SK-N-SH (cell line): Measurements from ENCODE around the gene TRIP4. TPM values are rescaled to one million over a fixed set of nuclear protein-coding genes. Genes with fewer than 3 reads are reported as not detected.

Source experiments
- CTCF ChIA-PET: fragments of 300-600, 350-600 bp; formaldehyde crosslinking; extraction: SDS; loops from one replicate; lab custom pipeline; 2021; lab: Yijun Ruan, JAX
- POLR2A ChIA-PET: fragments of 350-600 bp; sonication (Branson Sonifier 250); formaldehyde crosslinking; extraction: SDS; loops from one replicate; lab custom pipeline; 2020; ENCODE audit warnings: antibody characterized with exemption, inconsistent platforms; lab: Yijun Ruan, JAX
- DNase-seq: peaks from one replicate; pipeline ENCODE4 v3.0.0; 2012
- H2AFZ ChIP-seq: fragments of 200-600 bp; sonication (generic); 2 replicates; pipeline ENCODE4 v1.8.1; 2016; ENCODE audit warnings: antibody characterized with exemption, mild to moderate bottlenecking, low read depth
- H3F3A ChIP-seq: fragments of 200-600 bp; sonication (generic); replicated peaks from 2 replicates; pipeline ENCODE3; 2016; ENCODE audit warnings: antibody characterized with exemption, mild to moderate bottlenecking; ENCODE audit not compliant: insufficient read depth
- H3K27ac ChIP-seq, 2 experiments: fragments of 200-500 bp in 1 of 2; fragments of 200-600 bp in 1 of 2; sonication (Bioruptor generic) in 1 of 2; sonication (generic), shearing (Covaris generic) in 1 of 2; 2 replicates each; pipeline versions ENCODE4 v1.5.1 to v1.6.1; 2014 to 2016; ENCODE audit warnings: low read depth in 2 of 2, inconsistent platforms in 1 of 2, low read length in 1 of 2, mild to moderate bottlenecking in 1 of 2, mixed read lengths in 1 of 2
- H3K27me3 ChIP-seq: fragments of 200-600 bp; sonication (generic), shearing (Covaris generic); 2 replicates; pipeline ENCODE4 v1.6.1; 2016; ENCODE audit warnings: mixed run types; ENCODE audit not compliant: insufficient read depth
- H3K36me3 ChIP-seq, 2 experiments: fragments of 200-500 bp in 1 of 2; fragments of 200-600 bp in 1 of 2; sonication (Bioruptor generic) in 1 of 2; sonication (generic) in 1 of 2; replicated peaks in 1 of 2; 2 replicates each; pipeline versions ENCODE3 to v1.5.1; 2014 to 2016; ENCODE audit warnings: low read length in 1 of 2, mild to moderate bottlenecking in 1 of 2; ENCODE audit not compliant: insufficient read depth in 2 of 2, control insufficient read depth in 1 of 2
- H3K4me1 ChIP-seq, 2 experiments: fragments of 200-500 bp in 1 of 2; fragments of 200-600 bp in 1 of 2; sonication (Bioruptor generic) in 1 of 2; sonication (generic), shearing (Covaris generic) in 1 of 2; 2 replicates each; pipeline versions ENCODE4 v1.5.1 to v1.6.1; 2014 to 2016; ENCODE audit warnings: low read depth in 1 of 2, low read length in 1 of 2, mixed run types in 1 of 2; ENCODE audit not compliant: insufficient read depth in 2 of 2, control insufficient read depth in 1 of 2
- H3K4me2 ChIP-seq: fragments of 200-600 bp; sonication (generic), shearing (Covaris generic); 2 replicates; pipeline ENCODE4 v1.6.1; 2017; ENCODE audit warnings: mixed run types
- H3K4me3 ChIP-seq, 2 experiments: fragments of 200-500 bp in 1 of 2; fragments of 200-600 bp in 1 of 2; sonication (Bioruptor generic) in 1 of 2; sonication (generic), shearing (Covaris generic) in 1 of 2; 2 replicates each; pipeline versions ENCODE4 v1.5.1 to v1.8.1; 2014 to 2016; ENCODE audit warnings: low read depth in 2 of 2, inconsistent platforms in 1 of 2, low read length in 1 of 2, mild to moderate bottlenecking in 1 of 2, mixed read lengths in 1 of 2, moderate library complexity in 1 of 2
- H3K79me2 ChIP-seq: fragments of 200-600 bp; sonication (generic); 2 replicates; pipeline ENCODE4 v1.8.1; 2017; ENCODE audit warnings: mild to moderate bottlenecking; ENCODE audit not compliant: insufficient read depth
- H3K9ac ChIP-seq: fragments of 200-600 bp; sonication (generic); 2 replicates; pipeline ENCODE4 v1.6.1; 2017; ENCODE audit warnings: mixed run types
- H3K9me2 ChIP-seq: fragments of 200-600 bp; sonication (generic); 2 replicates; pipeline ENCODE4 v1.6.1; 2017; ENCODE audit warnings: mixed run types
- H3K9me3 ChIP-seq: fragments of 200-600 bp; sonication (generic); 2 replicates; pipeline ENCODE4 v1.6.1; 2017; ENCODE audit warnings: mixed run types, mild to moderate bottlenecking, moderate library complexity
- H4K20me1 ChIP-seq: fragments of 200-600 bp; sonication (generic); 2 replicates; pipeline ENCODE4 v1.6.1; 2017; ENCODE audit warnings: mild to moderate bottlenecking, mixed run types; ENCODE audit not compliant: insufficient read depth
- ELF1 ChIP-seq: IDR thresholded peaks from 2 replicates; pipeline ENCODE4 v1.4.0; 2012
- EZH2phosphoT487 ChIP-seq: fragments of 200-600 bp; sonication (generic); IDR thresholded peaks from 2 replicates; pipeline ENCODE4 v1.6.1; 2017; ENCODE audit warnings: low read depth, mixed run types, mild to moderate bottlenecking, antibody characterized with exemption, moderate library complexity, borderline replicate concordance
- GABPA ChIP-seq: IDR thresholded peaks from 2 replicates; pipeline ENCODE4 v1.4.0; 2012; ENCODE audit warnings: low read depth, mild to moderate bottlenecking
- GATA2 ChIP-seq: sonication (generic); formaldehyde crosslinking; IDR thresholded peaks from 2 replicates; pipeline ENCODE4 v1.5.0; 2020; ENCODE audit warnings: mild to moderate bottlenecking, missing genetic modification reagents
- IRF3 ChIP-seq: fragments of 150-350 bp; IDR thresholded peaks from 2 replicates; pipeline ENCODE4 v1.6.1; 2016; ENCODE audit warnings: mild to moderate bottlenecking, low read depth, low read length
- JUND ChIP-seq: IDR thresholded peaks from 2 replicates; pipeline ENCODE4 v1.4.0; 2012
- MAX ChIP-seq: IDR thresholded peaks from 2 replicates; pipeline ENCODE4 v1.4.0; 2012; ENCODE audit warnings: low read depth
- MEF2A ChIP-seq: IDR thresholded peaks from 2 replicates; pipeline ENCODE4 v1.4.0; 2012; ENCODE audit warnings: low read depth, borderline replicate concordance
- NRF1 ChIP-seq: IDR thresholded peaks from 2 replicates; pipeline ENCODE4 v1.6.1; 2012; ENCODE audit warnings: low read depth, mild to moderate bottlenecking, low read length
- PBX3 ChIP-seq: IDR thresholded peaks from 2 replicates; pipeline ENCODE4; 2012
- POLR2AphosphoS5 ChIP-seq: IDR thresholded peaks from 2 replicates; pipeline ENCODE4 v1.6.1; 2012; ENCODE audit warnings: low read depth, low read length
- RAD21 ChIP-seq: IDR thresholded peaks from 2 replicates; pipeline ENCODE4 v1.6.1; 2012; ENCODE audit warnings: mild to moderate bottlenecking, low read length
- REST ChIP-seq: IDR thresholded peaks from 2 replicates; pipeline ENCODE4 v1.6.1; 2012; ENCODE audit warnings: mild to moderate bottlenecking, low read depth, low read length, moderate library complexity
- SIN3A ChIP-seq: IDR thresholded peaks from 2 replicates; pipeline ENCODE4 v1.6.1; 2012; ENCODE audit warnings: low read depth, mild to moderate bottlenecking, low read length, moderate library complexity, borderline replicate concordance
- TCF12 ChIP-seq: IDR thresholded peaks from 2 replicates; pipeline ENCODE4 v1.4.0; 2012
- TEAD4 ChIP-seq: IDR thresholded peaks from 2 replicates; pipeline ENCODE4 v1.4.0; 2012; ENCODE audit warnings: mild to moderate bottlenecking, borderline replicate concordance; ENCODE audit not compliant: insufficient read depth
- WGBS: methylation state at CpG from one replicate; pipeline ENCODE4 v1.1.6; 2017; ENCODE audit warnings: low lambda C conversion rate; 5-methylcytosine and 5-hydroxymethylcytosine counted together
- polyA plus RNA-seq, 3 experiments: library from polyadenylated mRNA; depleted of rRNA; stranded (reverse); fragments of >200 nt; gene quantifications; 2 replicates each; pipeline ENCODE4 v1.2.3, GENCODE V29; 2012

TRIP4 gene
- polyA plus RNA-seq, 1 of the 3 experiments (the other 2 are of a cell fraction), result 14.5 TPM

GRCh38 chr15:64502151-64502550 is 114.5 kb downstream of the TRIP4 start:
- WGBS, result 95% methylated on average over 2 of the region's 2 CpGs
- Histone ChIP-seq H4K20me1 (peaks cover 41% of the 10 kb centered on the region), H3F3A (peaks cover 12% of the 10 kb centered on the region)

GRCh38 chr15:64502551-64502950 is 114.9 kb downstream of the TRIP4 start:
- Histone ChIP-seq H4K20me1 (peaks cover 45% of the 10 kb centered on the region), H3K4me3 (no peak overlapping the region), H3F3A (peaks cover 15% of the 10 kb centered on the region), H3K79me2 (peaks cover 90% of the 10 kb centered on the region), H2AFZ (no peak overlapping the region), H3K4me1 (peaks cover 23 to 43% of the 10 kb centered on the region in 2 experiments), H3K27me3 (no peaks in the 10 kb centered on the region), H3K4me2 (peak overlapping the region; percentile 51), H3K9me3 (no peaks in the 10 kb centered on the region), H3K9me2 (no peaks in the 10 kb centered on the region), H3K36me3 (peaks cover 16 to 37% of the 10 kb centered on the region in 2 experiments), H3K9ac (peak overlapping the region; percentile 27), H3K27ac (peak overlapping the region in 1 of 2 experiments; percentile 77; a peak in 2 of 4 replicates)
- DNase-seq, result no peak
- no peak for TF ChIP-seq NRF1
- 85% methylated on average over 3 of the region's 3 CpGs for WGBS
- ChIA-PET CTCF (no interaction called here), POLR2A (no interaction called here)

More at GRCh38 chr15:64502151-64502550, 114.5 kb downstream of the TRIP4 start:
- peaks cover 16 to 37% of the 10 kb centered on the region in 2 experiments for H3K36me3 ChIP-seq
- H3K9ac ChIP-seq, result no peak overlapping the region
- H3K79me2 ChIP-seq, result peaks cover 92% of the 10 kb centered on the region
- CTCF ChIA-PET, result interaction anchor here (0.9 to 2.1 kb wide), 2 partner anchors 11 to 179 kb away, joined by 3 to 8 read pairs; no protein-coding TSS in a partner anchor
- no peak overlapping the region for H2AFZ ChIP-seq
- peak overlapping the region; percentile 77 to 78 for H3K27ac ChIP-seq
- DNase-seq, result no peak
- POLR2A ChIA-PET, result no interaction called here
- peaks cover 19 to 39% of the 10 kb centered on the region in 2 experiments for H3K4me1 ChIP-seq
- no peak for TF ChIP-seq NRF1
- H3K4me2 ChIP-seq, result peak overlapping the region; percentile 51; the same call in 1 of the 2 replicates
- H3K4me3 ChIP-seq, result no peak overlapping the region
- H3K9me3 ChIP-seq, result no peaks in the 10 kb centered on the region
- H3K27me3 ChIP-seq, result no peaks in the 10 kb centered on the region
- no peaks in the 10 kb centered on the region for H3K9me2 ChIP-seq

- H3K4me3 ChIP-seq, result no peak overlapping the region
- H3K36me3 ChIP-seq, result peaks cover 16 to 37% of the 10 kb centered on the region in 2 experiments
- 55% methylated on average over 4 of the region's 4 CpGs for WGBS
- DNase-seq, result no peak
- H3K27me3 ChIP-seq, result no peaks in the 10 kb centered on the region
- peaks cover 90% of the 10 kb centered on the region for H3K79me2 ChIP-seq
- H3F3A ChIP-seq, result peaks cover 20% of the 10 kb centered on the region
- no peaks in the 10 kb centered on the region for H3K9me2 ChIP-seq
- peak overlapping the region; percentile 27; the same call in 1 of the 2 replicates for H3K9ac ChIP-seq
- no peaks in the 10 kb centered on the region for H3K9me3 ChIP-seq
- H3K4me2 ChIP-seq, result peak overlapping the region; percentile 51
- TF ChIP-seq RAD21 (no peak), ELF1 (no peak), PBX3 (peak; percentile 89), MEF2A (no peak), EZH2phosphoT487 (no peak), TCF12 (peak; percentile 40; the same call in 1 of the 2 replicates), IRF3 (no peak), JUND (0 out of 2 replicates have a peak, but pooled peaks have one; percentile 24), REST (no peak), GABPA (no peak), GATA2 (CRISPR knock-in tag) (no peak), SIN3A (0 out of 2 replicates have a peak, but pooled peaks have one; percentile 35), TEAD4 (no peak), POLR2AphosphoS5 (no peak), MAX (no peak)
- H2AFZ ChIP-seq, result no peak overlapping the region
- peaks cover 23 to 46% of the 10 kb centered on the region in 2 experiments for H3K4me1 ChIP-seq
- POLR2A ChIA-PET, result interaction anchor here (1.2 kb wide), 1 partner anchor 43 kb away, joined by 3 read pairs; no protein-coding TSS in a partner anchor
- H3K27ac ChIP-seq, result peak overlapping the region in 1 of 2 experiments; percentile 77; a peak in 3 of 4 replicates
- H4K20me1 ChIP-seq, result peaks cover 46% of the 10 kb centered on the region
- CTCF ChIA-PET, result interaction anchor here (1.1 kb wide), 2 partner anchors 14 to 183 kb away, joined by 3 to 5 read pairs; no protein-coding TSS in a partner anchor
These were observed 115.6 kb downstream of the TRIP4 start for GRCh38 chr15:64503197-64503596.
